PC-3 (cell line): ENCODE measurements around the gene CMKLR1. TPM values are rescaled to one million over a fixed set of nuclear protein-coding genes. Genes with fewer than 3 reads are reported as not detected.

Experiments
- ATAC-seq: fragments of 200-7000 bp; cut with Tn5 transposase; 2 replicates; pipeline ENCODE4 v1.9.1; 2020; ENCODE audit warnings: mild to moderate bottlenecking, moderate library complexity
- BruUV-seq: library from RNA; stranded (reverse); fragments of 400-500 nt; replicated peaks from 2 replicates; lab custom pipeline; 2021; lab: Mats Ljungman, UMichigan
- CTCF ChIA-PET: fragments of 300-600 bp; sonication (Branson Sonifier 250); formaldehyde crosslinking; loops from one replicate; lab custom pipeline; 2022; ENCODE audit warnings: antibody characterized with exemption; lab: Charles Lee
- POLR2A ChIA-PET: fragments of 300-600 bp; sonication (Branson Sonifier 250); formaldehyde crosslinking; loops from one replicate; lab custom pipeline; 2022; ENCODE audit warnings: antibody characterized with exemption; ENCODE audit not compliant: unreplicated experiment; lab: Charles Lee
- DNase-seq: peaks from one replicate; pipeline ENCODE4 v3.0.0-alpha.2; 2015
- H2AFZ ChIP-seq: fragments of 300-600 bp; sonication (generic); 2 replicates; pipeline ENCODE4 v1.6.0; 2016; ENCODE audit warnings: antibody characterized with exemption, low read length
- H3F3A ChIP-seq: fragments of 300-600 bp; sonication (generic); one replicate; pipeline ENCODE4 v1.6.0; 2017; ENCODE audit warnings: antibody characterized with exemption, low read length, control low read depth, mild to moderate bottlenecking; ENCODE audit not compliant: unreplicated experiment
- H3K27ac ChIP-seq: fragments of 300-600 bp; sonication (generic); 2 replicates; pipeline ENCODE4 v1.5.1; 2016; ENCODE audit warnings: mild to moderate bottlenecking, low read length
- H3K27me3 ChIP-seq: fragments of 300-600 bp; sonication (generic); 2 replicates; pipeline ENCODE4 v1.6.1; 2016; ENCODE audit warnings: low read length, mixed read lengths
- H3K36me3 ChIP-seq: fragments of 300-600 bp; sonication (generic); 2 replicates; pipeline ENCODE4 v1.6.1; 2016; ENCODE audit warnings: low read depth, mixed run types, low read length, mixed read lengths
- H3K4me1 ChIP-seq: fragments of 300-600 bp; sonication (generic); 2 replicates; pipeline ENCODE4 v1.5.1; 2016; ENCODE audit warnings: low read length; ENCODE audit not compliant: insufficient read depth
- H3K4me2 ChIP-seq: fragments of 300-600 bp; sonication (generic); 2 replicates; pipeline ENCODE4 v1.6.0; 2016; ENCODE audit warnings: low read length
- H3K4me3 ChIP-seq: fragments of 300-600 bp; sonication (generic); 2 replicates; pipeline ENCODE4 v1.5.1; 2016; ENCODE audit warnings: mild to moderate bottlenecking, low read length, mixed read lengths
- H3K79me2 ChIP-seq: fragments of 300-600 bp; sonication (generic); 2 replicates; pipeline ENCODE4 v1.6.1; 2017; ENCODE audit warnings: low read length, mixed read lengths
- H3K9ac ChIP-seq: fragments of 300-600 bp; sonication (generic); 2 replicates; pipeline ENCODE4 v1.6.0; 2016; ENCODE audit warnings: mild to moderate bottlenecking, low read length
- H3K9me2 ChIP-seq: fragments of 300-600 bp; sonication (generic); replicated peaks from 2 replicates; pipeline ENCODE4 v1.6.1; 2016; ENCODE audit warnings: mixed run types, low read length, mixed read lengths
- H3K9me3 ChIP-seq: fragments of 300-600 bp; sonication (generic); 2 replicates; pipeline ENCODE4 v1.6.1; 2016; ENCODE audit warnings: low read length, mixed read lengths
- H4K20me1 ChIP-seq: fragments of 300-600 bp; sonication (generic); 2 replicates; pipeline ENCODE4 v1.6.1; 2016; ENCODE audit warnings: low read length, mixed read lengths
- EZH2 ChIP-seq: fragments of 300-600 bp; sonication (generic); IDR thresholded peaks from one replicate; pipeline ENCODE4 v1.6.1; 2017; ENCODE audit warnings: antibody characterized with exemption, mild to moderate bottlenecking, low read length; ENCODE audit not compliant: unreplicated experiment
- EZH2phosphoT487 ChIP-seq: fragments of 300-600 bp; sonication (generic); IDR thresholded peaks from 2 replicates; pipeline ENCODE4 v1.6.1; 2018; ENCODE audit warnings: mild to moderate bottlenecking, antibody characterized with exemption, low read length, borderline replicate concordance
- intact Hi-C: fragments of 100-400 bp; cut with micrococcal nuclease; formaldehyde crosslinking; loops from 2 replicates; pipeline ENCODE4 v1.9.0; 2023
- total RNA-seq: library from RNA; depleted of rRNA; stranded (reverse); fragments of >200 nt; gene quantifications from 2 replicates; pipeline ENCODE4 v1.2.3, GENCODE V29; 2014
- TF ChIP-seq, protein P1 (sequence below): fragments of 300-600 bp; sonication (generic); conservative IDR thresholded peaks from 2 replicates; pipeline ENCODE4 v1.5.1; 2017; ENCODE audit warnings: antibody characterized with exemption, low read depth, mild to moderate bottlenecking, low read length

The CMKLR1 gene
- total RNA-seq, 1 experiment from 2014 or later, result not detected

- H3K4me3 ChIP-seq, result no peak overlapping the region
- H3K36me3 ChIP-seq, result no peaks in the 10 kb centered on the region
- H3K27ac ChIP-seq, result no peak overlapping the region
- no peaks in the 10 kb centered on the region for H4K20me1 ChIP-seq
- ChIA-PET CTCF (no interaction called here), POLR2A (no interaction called here)
- H3F3A ChIP-seq, result no peaks in the 10 kb centered on the region
- TF ChIP-seq, protein P1, sequence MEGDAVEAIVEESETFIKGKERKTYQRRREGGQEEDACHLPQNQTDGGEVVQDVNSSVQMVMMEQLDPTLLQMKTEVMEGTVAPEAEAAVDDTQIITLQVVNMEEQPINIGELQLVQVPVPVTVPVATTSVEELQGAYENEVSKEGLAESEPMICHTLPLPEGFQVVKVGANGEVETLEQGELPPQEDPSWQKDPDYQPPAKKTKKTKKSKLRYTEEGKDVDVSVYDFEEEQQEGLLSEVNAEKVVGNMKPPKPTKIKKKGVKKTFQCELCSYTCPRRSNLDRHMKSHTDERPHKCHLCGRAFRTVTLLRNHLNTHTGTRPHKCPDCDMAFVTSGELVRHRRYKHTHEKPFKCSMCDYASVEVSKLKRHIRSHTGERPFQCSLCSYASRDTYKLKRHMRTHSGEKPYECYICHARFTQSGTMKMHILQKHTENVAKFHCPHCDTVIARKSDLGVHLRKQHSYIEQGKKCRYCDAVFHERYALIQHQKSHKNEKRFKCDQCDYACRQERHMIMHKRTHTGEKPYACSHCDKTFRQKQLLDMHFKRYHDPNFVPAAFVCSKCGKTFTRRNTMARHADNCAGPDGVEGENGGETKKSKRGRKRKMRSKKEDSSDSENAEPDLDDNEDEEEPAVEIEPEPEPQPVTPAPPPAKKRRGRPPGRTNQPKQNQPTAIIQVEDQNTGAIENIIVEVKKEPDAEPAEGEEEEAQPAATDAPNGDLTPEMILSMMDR, result no peak
- no peak for TF ChIP-seq EZH2phosphoT487
- TF ChIP-seq EZH2, result no peak
- DNase-seq, result no peak
- H3K4me1 ChIP-seq, result no peaks in the 10 kb centered on the region
- no peaks in the 10 kb centered on the region for H3K79me2 ChIP-seq
- H3K9me3 ChIP-seq, result no peaks in the 10 kb centered on the region
- BruUV-seq, result no TSS peak
- no peak for ATAC-seq
- no peak overlapping the region for H2AFZ ChIP-seq
- no peak overlapping the region for H3K9ac ChIP-seq
- H3K4me2 ChIP-seq, result no peak overlapping the region
- intact Hi-C loops, result no loop called here
- H3K27me3 ChIP-seq, result peaks cover 36% of the 10 kb centered on the region; the same call in 1 of the 2 replicates
- no peaks in the 10 kb centered on the region for H3K9me2 ChIP-seq
Observed at GRCh38 chr12:108363565-108363964, 24.5 kb upstream of the CMKLR1 start.

DNA sequence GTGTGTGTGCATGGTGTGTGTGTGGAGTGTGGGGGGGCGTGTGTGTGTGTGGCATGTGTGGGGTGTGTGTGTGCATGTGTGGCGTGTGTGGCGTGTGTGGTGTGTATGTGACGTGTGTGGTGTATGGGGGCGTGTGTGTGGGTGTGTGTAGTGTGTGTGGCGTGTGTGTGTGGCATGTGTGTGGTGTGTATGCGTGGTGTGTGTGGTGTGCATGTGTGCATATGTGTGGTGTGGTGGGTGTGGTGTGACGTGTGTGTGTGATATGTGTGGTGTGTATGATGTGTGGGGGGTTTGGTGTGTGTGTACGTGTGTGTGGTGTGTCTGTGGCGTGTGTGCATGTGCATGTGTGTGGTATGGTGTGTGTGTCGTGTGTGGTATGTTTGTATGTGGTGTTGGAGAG lies 24.1 kb upstream of the CMKLR1 start:
- CTCF ChIA-PET, result no interaction called here

GRCh38 chr12:108361606-108362005 lies 22.5 kb upstream of the CMKLR1 start:
- no TSS peak for BruUV-seq
- TF ChIP-seq EZH2phosphoT487 (no peak), EZH2 (no peak)
- TF ChIP-seq, protein P1, result no peak
- no peaks in the 10 kb centered on the region for H3K79me2 ChIP-seq
- ATAC-seq, result no peak
- no peak overlapping the region for H3K4me2 ChIP-seq
- ChIA-PET CTCF (no interaction called here), POLR2A (no interaction called here)
- H3K27me3 ChIP-seq, result peaks cover 23% of the 10 kb centered on the region; the same call in 1 of the 2 replicates
- no peak for DNase-seq
- no peak overlapping the region for H3K9ac ChIP-seq
- no peaks in the 10 kb centered on the region for H3K36me3 ChIP-seq
- no peaks in the 10 kb centered on the region for H3K9me3 ChIP-seq
- no peak overlapping the region for H3K27ac ChIP-seq
- H2AFZ ChIP-seq, result no peak overlapping the region
- no peaks in the 10 kb centered on the region for H3K4me1 ChIP-seq
- H4K20me1 ChIP-seq, result no peaks in the 10 kb centered on the region
- intact Hi-C loops, result no loop called here
- no peaks in the 10 kb centered on the region for H3K9me2 ChIP-seq
- no peaks in the 10 kb centered on the region for H3F3A ChIP-seq
- H3K4me3 ChIP-seq, result no peak overlapping the region

More for the DNA sequence above, 24.1 kb upstream of the CMKLR1 start:
- no peak for ATAC-seq
- Histone ChIP-seq H3K9me2 (no peaks in the 10 kb centered on the region), H4K20me1 (no peaks in the 10 kb centered on the region), H3K36me3 (no peaks in the 10 kb centered on the region), H3K27me3 (peaks cover 34% of the 10 kb centered on the region; the same call in 1 of the 2 replicates), H3K27ac (no peak overlapping the region), H3K9ac (no peak overlapping the region), H2AFZ (no peak overlapping the region), H3K9me3 (no peaks in the 10 kb centered on the region), H3K4me2 (no peak overlapping the region), H3F3A (no peaks in the 10 kb centered on the region), H3K4me1 (no peaks in the 10 kb centered on the region), H3K79me2 (no peaks in the 10 kb centered on the region), H3K4me3 (no peak overlapping the region)
- intact Hi-C loops, result no loop called here
- POLR2A ChIA-PET, result no interaction called here
- TF ChIP-seq, protein P1, result no peak
- TF ChIP-seq EZH2, result no peak
- TF ChIP-seq EZH2phosphoT487, result no peak
- no peak for DNase-seq
- no TSS peak for BruUV-seq
